Right cardiac atrium (tissue), 5 donors: Measurements from ENCODE around the gene LMOD1. TPM values are rescaled to one million over a fixed set of nuclear protein-coding genes. Genes with fewer than 3 reads are reported as not detected.

ENCODE experiments used
- ATAC-seq, 2 donors: fragments of 200-7000 bp; cut with Tn5 transposase; one replicate each; pipeline versions ENCODE4 v1.8.0 to v1.9.1; 2020; ENCODE audit warnings: moderate library complexity in 2 of 2, mild to moderate bottlenecking in 1 of 2
- DNase-seq, 3 donors: peaks; one replicate each; pipeline ENCODE4 v3.0.0-alpha.2; 2020
- H3K27ac ChIP-seq: one replicate; pipeline ENCODE4 v1.5.1; 2013; ENCODE audit warnings: mild to moderate bottlenecking, low read length, control low read depth, moderate library complexity
- H3K27me3 ChIP-seq: one replicate; pipeline ENCODE4 v1.6.1; 2013; ENCODE audit not compliant: control insufficient read depth, insufficient read depth
- H3K4me1 ChIP-seq: one replicate; pipeline ENCODE4 v1.6.1; 2013; ENCODE audit warnings: low read length; ENCODE audit not compliant: control insufficient read depth, insufficient read depth
- H3K4me3 ChIP-seq: one replicate; pipeline ENCODE4 v1.5.1; 2013; ENCODE audit warnings: low read length, control low read depth
- H3K9me3 ChIP-seq: one replicate; pipeline ENCODE4 v1.6.1; 2013; ENCODE audit warnings: low read length; ENCODE audit not compliant: control insufficient read depth
- WGBS: extraction: QIAGEN DNeasy Blood & Tissue Kit; methylation state at CpG from one replicate; pipeline ENCODE4 v1.1.7; 2013; 5-methylcytosine and 5-hydroxymethylcytosine counted together
- intact Hi-C, 4 donors: fragments of 100-400 bp; cut with DNase I; formaldehyde crosslinking; loops; one replicate each; pipeline versions ENCODE4 v1.11.0 to v1.14.0; 2022 to 2023
- long read RNA-seq, 4 donors: library from polyadenylated mRNA; unstranded; transcript quantifications; one replicate each; pipeline ENCODE4 v2.0.0, GENCODE V29; 2020 to 2021
- polyA plus RNA-seq: library from polyadenylated mRNA; stranded (reverse); fragments of 200-250 nt; gene quantifications from one replicate; pipeline ENCODE4 v1.2.3, GENCODE V29; 2013
- total RNA-seq, 4 donors: library from RNA; stranded (reverse); fragmentation: NEBNext Ultra II Directional; extraction: Animal tissue kit (Norgen Biotek cat#: 25700); gene quantifications; one replicate each; pipeline ENCODE4 v1.2.1, GENCODE V29; 2021
- donor health status: healthy with polysubstance abuse.
- donor health status: DM: no; HTN: yes; CAD: no.
- donor health status: DM: no; HTN: no; CAD: no.
- donor health status: DM: no; HTN: yes; CAD: no; lungs with severe emphysema.
- donor health status: DM: yes; HTN: yes; CAD: no.

LMOD1 gene
- total RNA-seq: 10 to 100 TPM; 22.0 to 40.6 (median 33.0) TPM
- polyA plus RNA-seq: 33.7 TPM
- long read RNA-seq, donor 1, transcript LMOD1-201 (3 exons, 3,970 nt): major isoform, 27 of 58 reads
- long read RNA-seq, donor 1, partial matches to known transcripts: 19 of 58 reads
- long read RNA-seq, donor 1, other reads (novel, unspliced or antisense): 12 of 58 reads
- long read RNA-seq, donor 2, transcript LMOD1-201 (3 exons, 3,970 nt): major isoform, 15 of 22 reads
- long read RNA-seq, donor 2, partial matches to known transcripts: 5 of 22 reads
- long read RNA-seq, donor 2, other reads (novel, unspliced or antisense): 2 of 22 reads
- long read RNA-seq, donor 3, transcript LMOD1-201 (3 exons, 3,970 nt): major isoform, 17 of 75 reads
- long read RNA-seq, donor 3, partial matches to known transcripts: 45 of 75 reads
- long read RNA-seq, donor 3, other reads (novel, unspliced or antisense): 13 of 75 reads
- long read RNA-seq, donor 4, transcript LMOD1-201 (3 exons, 3,970 nt): major isoform, 19 of 30 reads
- long read RNA-seq, donor 4, partial matches to known transcripts: 4 of 30 reads
- long read RNA-seq, donor 4, other reads (novel, unspliced or antisense): 7 of 30 reads

GRCh38 chr1:201946224-201946908 is at the start of gene LMOD1:
Gene LMOD1, minus strand, starts transcription at chr1:201946548. Its CDS starts 208 bp downstream, at chr1:201946340.
- H3K4me1 ChIP-seq: peaks cover 5% of the 10 kb centered on the region
- intact Hi-C loops: loop anchor here in 1 of 4 donors (5.0 kb wide), 1 partner anchor 44 kb away; no protein-coding TSS in a partner anchor
- ATAC-seq (peak; percentile 94 to 96), DNase-seq (peak; percentile 88 to 95 (median 93))
- no peaks in the 10 kb centered on the region for H3K27me3 ChIP-seq
- 2% methylated on average over 28 of the region's 28 CpGs for WGBS
- H3K4me3 ChIP-seq: peak within 1 kb of the TSS; percentile 78
- peak within 1 kb of the TSS; percentile 81 for H3K27ac ChIP-seq
- H3K9me3 ChIP-seq: no peaks in the 10 kb centered on the region

GRCh38 chr1:201990427-201990826 is 44.1 kb upstream of the LMOD1 start:
- no peaks in the 10 kb centered on the region for H3K27me3 ChIP-seq
- intact Hi-C loops: no loop called here
- ATAC-seq (peak; percentile 86 to 90), DNase-seq (peak in 2 of 3 donors; percentile 64 to 67)
- no peaks in the 10 kb centered on the region for H3K9me3 ChIP-seq
- no peaks in the 10 kb centered on the region for H3K4me1 ChIP-seq
- WGBS: 40% methylated on average over 6 of the region's 6 CpGs
- H3K4me3 ChIP-seq: no peak overlapping the region
- peak overlapping the region; percentile 7 for H3K27ac ChIP-seq

GRCh38 chr1:201989354-201990128 is 43.2 kb upstream of the LMOD1 start:
- intact Hi-C loops: no loop called here
- no peak overlapping the region for H3K27ac ChIP-seq
- DNase-seq (no peak), ATAC-seq (peak in 1 of 2 donors; percentile 10)
- 94% methylated on average over 10 of the region's 10 CpGs for WGBS
- H3K9me3 ChIP-seq: no peaks in the 10 kb centered on the region
- H3K27me3 ChIP-seq: no peaks in the 10 kb centered on the region
- peaks cover 2% of the 10 kb centered on the region for H3K4me1 ChIP-seq
- H3K4me3 ChIP-seq: no peak overlapping the region

- no peak overlapping the region for H3K27ac ChIP-seq
- H3K4me3 ChIP-seq: no peak overlapping the region
- no peak for ATAC-seq
- intact Hi-C loops: no loop called here
- no peaks in the 10 kb centered on the region for H3K27me3 ChIP-seq
- no peaks in the 10 kb centered on the region for H3K9me3 ChIP-seq
- WGBS: 75% methylated on average over 7 of the region's 7 CpGs
- no peak for DNase-seq
- peaks cover 2% of the 10 kb centered on the region for H3K4me1 ChIP-seq
These were observed 42.3 kb upstream of the LMOD1 start for GRCh38 chr1:201988601-201989000.

GRCh38 chr1:201985355-201985754 is 39.0 kb upstream of the LMOD1 start:
- Histone ChIP-seq H3K4me3 (no peak overlapping the region), H3K4me1 (peaks cover 2% of the 10 kb centered on the region), H3K9me3 (no peaks in the 10 kb centered on the region), H3K27ac (no peak overlapping the region), H3K27me3 (no peaks in the 10 kb centered on the region)
- ATAC-seq (no peak), DNase-seq (no peak)
- WGBS: 75% methylated on average over 2 of the region's 2 CpGs
- intact Hi-C loops: no loop called here

GRCh38 chr1:201984446-201984845 is 38.1 kb upstream of the LMOD1 start:
- H3K9me3 ChIP-seq: no peaks in the 10 kb centered on the region
- ATAC-seq (no peak), DNase-seq (no peak)
- no peak overlapping the region for H3K4me3 ChIP-seq
- intact Hi-C loops: no loop called here
- H3K27me3 ChIP-seq: no peaks in the 10 kb centered on the region
- H3K4me1 ChIP-seq: peaks cover 2% of the 10 kb centered on the region
- 98% methylated on average over 3 of the region's 3 CpGs for WGBS
- peak overlapping the region; percentile 7 for H3K27ac ChIP-seq

- ATAC-seq: no peak
- H3K4me1 ChIP-seq: peaks cover 2% of the 10 kb centered on the region
- peak overlapping the region; percentile 89 for H3K4me3 ChIP-seq
- 10% methylated on average over 11 of the region's 11 CpGs for WGBS
- intact Hi-C loops: no loop called here
- no peaks in the 10 kb centered on the region for H3K9me3 ChIP-seq
- DNase-seq: no peak
- H3K27ac ChIP-seq: peak overlapping the region; percentile 90
- no peaks in the 10 kb centered on the region for H3K27me3 ChIP-seq
These were observed 37.0 kb upstream of the LMOD1 start for GRCh38 chr1:201983380-201983805.

- Histone ChIP-seq H3K9me3 (no peaks in the 10 kb centered on the region), H3K4me3 (peak within 1 kb of the TSS; percentile 89), H3K27ac (peak within 1 kb of the TSS; percentile 90), H3K4me1 (peaks cover 2% of the 10 kb centered on the region), H3K27me3 (no peaks in the 10 kb centered on the region)
- peak; percentile 92 for ATAC-seq
- intact Hi-C loops: no loop called here
- DNase-seq: peak; percentile 85 to 91 (median 89)
- under 1% methylated on average over 80 of the region's 80 CpGs for WGBS
These were observed 36.5 kb upstream of the LMOD1 start, which contains the start of gene RNPEP for GRCh38 chr1:201982623-201983379. Gene RNPEP, plus strand, starts transcription at chr1:201982648. Its CDS starts 19 bp downstream, at chr1:201982667.

- Histone ChIP-seq H3K27me3 (no peaks in the 10 kb centered on the region), H3K4me3 (peak overlapping the region; percentile 89), H3K4me1 (peaks cover 2% of the 10 kb centered on the region), H3K27ac (peak overlapping the region; percentile 57), H3K9me3 (no peaks in the 10 kb centered on the region)
- 8% methylated on average over 31 of the region's 31 CpGs for WGBS
- DNase-seq (peak; percentile 80 to 93 (median 92)), ATAC-seq (peak; percentile 34 to 40)
- intact Hi-C loops: no loop called here
These were observed 35.8 kb upstream of the LMOD1 start for GRCh38 chr1:201982082-201982622.
